ENCODE measurements around the gene SPOCD1. TPM values are rescaled to one million over a fixed set of nuclear protein-coding genes. Genes with fewer than 3 reads are reported as not detected.

SPOCD1 gene
- polyA plus RNA-seq, 12 donors, result 0.09 to 0.63 (median 0.26) TPM; not detected in 3

GRCh38 chr1:31771891-31772668 lies 43.7 kb downstream of the SPOCD1 start:
- DNase-seq, result no peak

GRCh38 chr1:31769720-31770390 lies 46.0 kb downstream of the SPOCD1 start:
- DNase-seq, result no peak

DNA sequence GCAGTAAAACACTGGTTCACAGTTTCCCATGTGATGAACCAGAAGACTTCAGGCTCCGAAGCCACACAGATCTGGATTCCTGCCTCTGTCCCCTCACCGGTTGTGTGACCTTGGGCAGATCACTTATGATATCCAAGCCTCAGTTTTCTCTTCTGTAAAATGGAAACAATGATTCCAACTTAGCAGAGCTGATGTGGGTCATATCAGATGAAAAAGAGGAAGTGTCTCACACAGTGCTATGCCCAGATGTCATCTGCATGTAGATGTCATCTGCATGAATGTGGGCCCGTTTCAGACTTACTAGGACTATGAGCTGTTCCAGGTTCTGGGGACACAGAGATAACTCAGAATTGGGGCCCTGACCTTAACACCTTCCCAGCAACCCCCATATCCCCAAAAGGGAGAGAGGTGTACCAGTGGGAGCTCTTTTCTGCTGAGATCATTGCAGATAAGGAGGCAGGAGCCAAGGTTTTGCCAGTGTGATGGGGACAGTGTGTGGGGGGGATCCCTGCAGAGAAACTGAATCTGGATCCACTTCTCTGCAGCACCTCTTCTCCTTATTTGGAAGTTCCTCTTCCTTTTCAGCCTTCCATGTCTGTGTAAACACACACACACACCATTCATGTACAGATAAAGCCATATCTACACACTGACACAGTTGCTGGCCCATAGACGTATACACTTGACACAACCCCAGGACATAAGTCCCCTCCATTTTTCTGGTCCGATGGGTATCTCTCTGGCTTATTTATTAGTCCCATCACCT lies 46.7 kb downstream of the SPOCD1 start:
- no peak for DNase-seq

- no peak for DNase-seq
Measured at GRCh38 chr1:31768407-31768907, 47.4 kb downstream of the SPOCD1 start.

- no peak for DNase-seq
Measured at GRCh38 chr1:31767225-31767624, 48.6 kb downstream of the SPOCD1 start.

DNA sequence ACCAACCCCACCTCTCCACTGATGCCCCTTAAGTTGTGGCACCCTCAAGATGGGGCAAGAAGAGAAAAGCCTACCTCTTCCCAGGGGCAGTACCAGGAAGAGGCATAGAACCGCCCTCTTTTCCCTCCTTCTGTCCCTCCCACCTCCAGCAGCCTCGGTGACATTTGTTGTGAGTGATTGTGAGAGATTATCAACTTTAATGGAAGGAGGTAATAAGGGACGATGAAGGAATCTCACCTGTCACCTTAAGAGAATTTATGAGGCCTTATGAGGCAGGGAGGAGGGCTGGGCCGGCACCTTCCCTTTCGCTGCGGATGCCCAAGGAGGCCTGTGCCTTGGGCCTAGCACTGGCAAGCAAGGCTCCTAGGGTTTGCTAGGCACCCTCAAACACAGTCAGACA lies 50.3 kb downstream of the SPOCD1 start:
- DNase-seq, result no peak

DNA sequence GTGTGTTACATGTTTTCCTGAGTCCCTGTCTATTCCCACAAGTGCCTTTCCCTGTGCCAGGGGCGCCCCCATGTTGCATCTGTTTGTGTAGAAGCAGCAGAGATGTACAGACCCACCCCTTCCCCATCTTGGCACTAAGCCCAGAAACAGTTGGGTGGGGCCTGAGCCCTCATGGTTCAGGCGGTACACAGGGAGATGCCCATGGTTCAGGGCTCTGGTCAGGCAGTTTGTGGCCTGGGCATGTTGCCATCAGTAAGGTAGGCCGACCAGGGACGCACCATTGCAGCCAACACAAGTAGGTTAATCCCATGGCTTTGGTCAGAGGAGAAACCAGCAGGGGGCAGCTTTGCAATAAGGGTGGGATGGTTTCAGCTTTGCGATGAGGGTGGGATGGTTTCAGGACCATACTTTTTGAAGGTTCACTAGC lies 50.8 kb downstream of the SPOCD1 start:
- DNase-seq, result no peak

DNA sequence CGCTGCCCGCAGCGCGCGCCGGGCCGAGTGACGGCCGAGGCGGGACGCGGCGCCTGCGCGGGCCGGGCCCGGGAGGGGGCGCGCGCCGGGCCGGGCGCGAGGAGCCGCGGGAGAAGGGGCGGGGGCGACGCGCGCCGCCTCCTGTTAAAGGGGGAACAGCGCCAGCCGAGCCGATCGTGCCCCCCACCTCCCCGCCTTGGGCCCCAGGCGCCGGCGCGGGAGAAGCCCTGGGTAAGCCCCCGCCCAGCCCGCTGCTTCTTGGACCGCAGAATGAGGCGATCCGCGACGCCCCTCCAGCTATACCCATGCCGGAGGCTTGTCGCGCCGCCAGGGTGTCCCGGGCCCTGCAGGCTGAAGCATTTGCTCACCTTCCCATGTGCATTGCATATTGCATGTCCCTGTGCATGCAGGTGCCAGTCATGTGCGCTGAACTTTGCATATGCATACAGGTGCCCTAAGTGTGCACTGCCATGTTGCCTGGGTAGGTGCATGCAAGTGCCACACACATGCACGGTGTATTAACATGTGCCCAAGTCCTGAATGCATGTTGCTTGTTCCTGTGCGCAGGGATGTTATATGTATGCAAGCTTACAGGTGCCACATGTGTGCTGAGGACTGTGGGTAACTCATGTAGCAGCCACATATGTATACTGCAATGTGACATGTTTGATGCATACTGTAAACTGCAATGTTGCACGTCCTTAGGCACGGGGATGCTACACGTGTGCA lies 51.3 kb downstream of the SPOCD1 start, which contains the start of gene ADGRB2:
Gene ADGRB2, minus strand, starts transcription at position 29 of the 729 bp plus-strand sequence. CDS start 7,119 bp downstream, outside the sequence.
- DNase-seq, result no peak

DNA sequence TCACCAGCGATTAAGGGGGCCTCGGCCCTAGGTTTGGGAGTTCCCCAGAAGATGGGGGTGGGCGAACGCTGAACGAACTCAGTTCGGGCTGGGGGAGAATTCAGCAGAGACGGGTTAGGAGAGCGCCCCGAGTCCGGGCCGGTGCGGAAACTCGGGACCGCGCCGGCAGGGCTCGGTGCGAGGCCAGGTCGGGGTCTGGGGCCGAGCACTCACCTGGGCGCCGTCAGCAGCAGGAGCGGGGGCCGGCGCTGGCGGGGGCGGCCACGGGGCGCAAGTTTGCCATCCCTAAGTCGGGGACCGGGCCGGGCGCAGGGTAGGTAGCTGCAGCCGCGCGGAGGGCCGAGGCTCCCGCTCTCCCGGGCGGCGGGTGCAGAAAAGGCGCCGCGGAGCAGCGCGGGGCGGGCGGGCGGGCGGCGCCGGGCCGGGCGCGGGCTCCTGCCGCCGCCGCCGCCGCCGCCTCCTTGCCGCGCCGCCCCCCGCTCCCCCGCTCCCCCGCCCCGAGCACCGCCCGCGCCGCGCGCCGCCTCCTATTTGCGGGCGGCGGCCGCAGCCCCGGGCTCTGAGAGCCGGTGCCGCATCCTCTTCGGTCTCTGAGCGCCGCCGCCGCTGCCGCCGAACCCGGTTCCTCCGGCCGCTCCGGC lies 52.0 kb downstream of the SPOCD1 start:
- no peak for DNase-seq

DNA sequence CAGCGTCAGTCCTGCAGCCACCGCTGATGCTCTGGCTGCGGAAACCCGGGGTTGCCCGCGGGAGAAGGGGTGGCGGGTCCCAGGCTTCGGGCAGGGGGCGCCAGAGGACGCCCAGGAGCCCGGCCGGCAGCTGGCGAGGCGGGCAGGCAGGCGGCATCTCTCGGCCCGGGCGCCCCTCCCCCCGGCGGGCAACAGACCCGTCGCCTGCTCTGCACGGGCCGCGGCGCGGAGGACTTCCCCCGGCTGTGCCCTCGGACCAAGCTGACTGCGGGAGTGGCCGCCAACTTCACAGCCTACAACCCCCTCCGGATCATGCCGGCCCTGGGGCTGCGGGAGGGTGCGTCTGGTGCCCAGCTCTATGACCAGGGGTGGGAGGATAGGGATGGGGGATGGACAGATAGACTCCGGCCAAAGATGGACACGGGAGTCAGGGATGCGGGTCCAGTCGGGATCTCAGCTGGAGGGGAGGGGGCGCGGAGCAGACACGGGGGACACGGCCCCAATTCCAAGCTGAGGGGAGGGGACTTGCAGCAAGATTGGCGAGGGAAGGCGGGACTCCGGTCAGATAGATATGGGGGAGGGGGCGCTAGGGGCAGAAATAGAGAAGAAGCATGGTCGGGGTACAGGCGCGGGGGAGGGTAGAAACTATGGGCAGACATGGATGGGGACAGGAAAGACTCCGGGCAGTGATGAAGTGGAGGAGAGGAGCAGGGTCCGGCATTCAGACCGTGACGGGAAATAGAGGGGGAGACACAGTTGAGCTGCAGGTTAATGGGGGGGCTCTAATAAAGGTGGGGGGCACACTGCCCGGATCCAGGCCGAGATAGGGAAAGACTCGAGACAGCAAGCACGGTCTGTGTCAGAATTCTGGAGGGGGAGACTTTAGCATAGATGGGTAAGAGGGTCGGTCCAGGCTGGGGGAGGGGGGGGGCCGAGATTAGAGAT lies 52.8 kb downstream of the SPOCD1 start:
- no peak for DNase-seq

DNA sequence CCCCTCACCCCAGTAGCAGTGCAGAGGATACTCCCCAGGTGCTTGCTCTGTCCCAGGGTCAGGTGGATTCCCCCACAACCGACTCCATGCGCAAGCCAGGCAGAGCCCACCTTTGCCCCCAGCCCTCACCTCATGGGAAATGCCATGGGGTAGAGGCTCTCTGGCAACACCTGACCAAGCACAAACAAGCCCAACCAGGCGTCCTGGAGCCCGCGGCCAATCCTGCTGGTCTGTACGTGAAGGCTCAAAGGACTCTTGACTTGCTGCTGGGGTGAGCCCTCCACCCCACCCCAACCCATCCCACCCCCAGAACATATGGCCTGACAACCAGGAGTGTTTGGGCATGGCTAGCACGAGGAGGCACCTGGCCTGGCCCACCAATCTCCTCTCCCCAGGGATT lies 53.5 kb downstream of the SPOCD1 start:
- no peak for DNase-seq

GRCh38 chr1:31761883-31762282 lies 53.9 kb downstream of the SPOCD1 start:
- DNase-seq, result no peak

DNA sequence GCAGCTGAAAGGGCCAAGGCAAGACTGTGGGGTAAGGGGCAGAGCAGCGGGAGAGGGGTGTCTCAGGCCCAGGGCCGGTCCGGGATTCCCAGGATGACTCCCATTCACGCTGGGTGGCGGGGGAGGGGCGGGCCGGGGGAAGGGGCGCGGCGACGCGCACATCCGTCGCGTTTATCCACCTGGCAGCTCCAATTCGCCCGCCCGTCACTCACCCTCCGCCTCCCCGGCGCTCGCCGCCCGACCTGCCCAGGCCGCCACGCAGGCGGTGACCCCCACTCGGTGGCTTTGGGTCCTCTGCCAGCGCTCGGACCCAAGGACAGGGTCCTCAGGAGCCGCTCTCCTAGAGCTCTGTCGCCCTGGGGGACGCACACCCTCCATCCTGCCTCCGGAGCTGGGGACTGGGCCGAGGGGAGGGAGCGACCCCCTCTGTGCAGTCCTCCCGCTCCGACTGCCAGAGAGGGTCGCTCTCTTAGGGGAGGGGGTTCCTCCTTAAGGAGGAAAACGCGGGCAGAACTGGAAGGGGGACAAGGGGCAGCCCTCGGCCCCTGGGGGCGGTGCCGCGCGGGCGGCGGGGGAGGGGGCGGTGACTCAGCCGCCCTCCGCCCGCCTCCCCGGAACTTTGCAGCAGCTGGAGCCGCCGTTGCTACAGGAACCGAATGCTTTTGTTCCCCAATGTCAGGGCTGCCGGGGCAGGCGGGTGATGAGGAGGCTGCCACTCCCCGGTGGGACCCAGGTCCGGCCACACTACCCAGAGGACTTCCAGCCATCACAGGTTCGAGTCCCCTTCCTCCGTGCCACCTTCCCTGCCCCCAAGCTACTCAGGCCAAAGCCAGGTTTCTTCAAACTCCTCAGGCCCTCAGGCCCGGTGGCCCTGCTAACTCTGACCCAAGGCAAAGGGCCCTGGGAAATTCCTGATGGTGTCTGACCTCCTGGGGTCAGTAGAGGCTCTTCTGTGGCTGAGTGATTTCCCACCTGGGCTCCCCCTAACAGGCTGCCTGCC lies 55.1 kb downstream of the SPOCD1 start:
- DNase-seq, result no peak

GRCh38 chr1:31759298-31760023 lies 56.4 kb downstream of the SPOCD1 start:
- no peak for DNase-seq

GRCh38 chr1:31758823-31759222 lies 57.0 kb downstream of the SPOCD1 start:
- DNase-seq, result no peak

DNA sequence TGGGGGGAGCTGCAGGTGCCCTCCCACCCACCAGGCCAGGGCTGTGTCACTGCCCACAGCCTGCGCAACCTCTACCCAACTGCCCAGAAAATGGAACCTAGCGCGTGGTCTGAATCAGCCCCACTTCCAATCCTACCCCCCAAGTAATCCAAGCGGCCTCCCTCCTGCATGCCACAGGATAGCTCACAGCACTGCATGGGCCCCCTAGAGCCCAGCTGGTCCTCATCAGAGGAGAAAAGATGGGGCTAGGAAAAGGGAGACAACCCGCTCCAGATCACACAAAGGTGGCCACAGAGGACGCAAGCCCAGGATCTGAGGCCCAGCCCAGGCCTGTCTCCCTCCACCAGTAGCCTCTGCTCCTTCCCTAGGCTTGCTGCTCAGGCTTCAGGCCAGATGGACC lies 57.8 kb downstream of the SPOCD1 start:
- no peak for DNase-seq

GRCh38 chr1:31757204-31757679 lies 58.6 kb downstream of the SPOCD1 start:
- no peak for DNase-seq

DNA sequence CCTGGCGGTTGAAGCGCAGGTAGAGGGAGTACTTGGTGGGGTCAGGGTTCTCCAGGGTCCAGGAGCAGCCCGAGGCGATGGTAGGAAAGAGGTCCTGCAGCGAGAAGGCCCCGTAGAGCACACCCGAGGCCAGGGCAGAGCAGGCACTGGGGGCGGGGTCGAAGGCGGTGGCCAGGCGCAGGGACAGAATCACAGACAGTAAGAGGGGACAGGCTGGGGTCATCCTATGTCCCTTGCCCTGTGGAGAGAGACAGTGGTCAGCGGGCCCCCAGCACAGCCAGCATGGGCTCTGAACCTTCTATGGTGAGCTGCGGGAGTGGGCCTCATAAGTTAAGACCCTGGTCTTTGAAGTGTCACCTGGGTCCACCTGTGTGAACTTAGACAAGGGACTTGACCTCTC lies 59.2 kb downstream of the SPOCD1 start:
- DNase-seq, result no peak

Data from muscle of arm (tissue), 12 donors.